ENCODE data around the gene ZNF101. TPM values are rescaled to one million over a fixed set of nuclear protein-coding genes. Genes with fewer than 3 reads are reported as not detected.

Gene ZNF101
- 7.9 and 10.7 TPM in 2 replicates for total RNA-seq

DNA sequence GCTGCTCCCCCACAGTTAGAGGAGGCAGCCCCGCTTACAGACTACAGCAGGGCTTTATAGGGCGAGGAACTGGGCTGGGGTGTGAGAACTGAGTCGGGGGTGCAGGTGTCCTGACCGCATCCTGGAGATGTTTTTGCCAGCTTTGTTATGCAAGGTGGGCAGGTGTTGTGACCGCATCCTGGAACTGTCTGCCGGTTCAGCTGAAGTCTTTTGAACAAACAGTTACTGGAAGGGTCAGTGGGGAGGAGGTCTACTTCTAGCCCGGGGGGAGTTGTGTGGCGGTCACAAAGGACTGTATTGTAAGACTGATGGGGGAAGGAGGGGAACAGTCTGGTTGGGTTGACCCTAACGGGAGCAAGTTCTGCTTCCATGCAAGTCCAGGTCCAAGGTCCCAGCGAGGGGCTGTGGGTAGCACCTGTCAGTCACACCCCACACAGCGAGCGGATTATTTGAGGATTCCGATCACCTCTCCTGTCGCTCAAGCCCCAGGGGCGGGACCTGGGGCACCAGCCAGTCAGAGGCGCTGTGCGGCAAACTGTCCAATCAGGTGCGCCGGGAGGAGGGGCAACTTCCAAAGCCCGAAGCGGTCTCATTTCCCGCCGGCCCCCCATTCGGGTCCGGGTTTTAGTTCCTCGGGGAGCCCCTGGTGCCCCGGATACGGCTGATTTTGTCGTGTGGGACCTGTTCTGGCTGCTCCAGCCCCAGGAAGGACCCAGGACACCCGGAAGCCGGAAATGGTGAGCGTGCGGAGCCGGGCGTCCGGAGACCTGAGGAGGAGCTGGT is at the start of gene ZNF101:
TSS of gene ZNF101 (plus strand) at position 610 of the 783 bp plus-strand sequence. CDS start at position 735, 125 bp downstream.

DNA sequence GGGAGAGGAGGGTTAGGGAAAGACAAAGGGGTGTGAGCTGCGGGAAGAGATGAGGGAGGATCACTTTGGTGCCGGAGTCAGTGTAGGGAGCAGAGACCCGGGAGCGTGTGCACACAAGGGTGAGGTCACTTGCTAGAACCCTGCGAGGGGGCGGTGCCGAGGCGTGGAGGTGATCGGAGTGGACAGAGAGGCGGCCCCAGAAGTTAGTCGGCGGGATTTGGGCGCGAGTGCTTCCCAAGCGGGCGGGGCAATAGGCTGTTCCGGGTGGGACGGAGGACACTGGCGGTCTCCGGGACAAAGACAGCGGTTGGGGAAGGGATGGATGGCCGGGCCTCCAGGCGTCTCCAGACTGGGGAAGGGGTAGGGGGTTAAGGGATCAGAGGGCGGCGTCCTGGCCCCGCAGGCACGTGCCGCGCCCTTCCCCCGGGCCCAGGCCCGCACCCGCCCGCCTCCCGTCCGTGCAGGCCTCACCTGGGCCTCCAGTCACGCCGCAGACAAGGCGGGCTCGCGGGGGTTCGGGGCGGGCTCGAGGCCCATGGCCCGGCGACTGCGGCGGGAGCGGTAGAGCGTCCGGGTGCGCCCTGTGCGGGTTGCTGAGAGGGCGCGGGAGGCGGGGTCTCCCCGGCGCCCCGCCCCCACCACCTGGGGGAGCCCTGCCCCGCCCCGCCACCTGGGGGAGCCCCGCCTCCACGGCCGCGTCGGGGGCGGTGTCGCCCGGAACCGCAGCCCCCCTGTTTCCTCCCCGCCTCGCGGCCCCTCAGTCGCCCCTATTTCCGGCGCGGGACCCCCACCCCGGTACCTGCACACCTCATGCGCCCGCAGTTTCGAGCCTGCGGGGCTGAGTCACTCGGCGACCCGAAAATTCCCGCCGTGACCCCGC is 40.8 kb upstream of the ZNF101 start, which contains the start of gene LPAR2:
TSS of gene LPAR2 (minus strand) at position 600 of the 880 bp plus-strand sequence. CDS start 945 bp downstream, outside the sequence.

GRCh38 chr19:19643158-19644053 is 25.2 kb upstream of the ZNF101 start, which contains the start of gene GMIP:
Gene GMIP (minus strand): TSS chr19:19643657. CDS start chr19:19643529, 128 bp downstream.

GRCh38 chr19:19663256-19664120 is 5.2 kb upstream of the ZNF101 start, which contains the start of gene ATP13A1:
Gene ATP13A1 (minus strand): TSS chr19:19663676. CDS start chr19:19663666, 10 bp downstream.

GRCh38 chr19:19732579-19733501 is 64.2 kb downstream of the ZNF101 start, which contains the start of gene ZNF14:
Gene ZNF14 (minus strand): TSS chr19:19733112. CDS start chr19:19732958, 154 bp downstream.

Other genes starting within 250 kb of the ZNF101 start
- gene TSSK6, start 153.3 kb upstream of the ZNF101 start, total RNA-seq, result 0.96 and 1.4 TPM in 2 replicates
- gene NDUFA13, start 152.6 kb upstream of the ZNF101 start, total RNA-seq, result 192 and 241 TPM in 2 replicates
- gene YJEFN3, start 139.9 kb upstream of the ZNF101 start, total RNA-seq, result 0.28 and 0.38 TPM in 2 replicates
- under 0.01 and 0.28 TPM in 2 replicates for gene CILP2, start 130.6 kb upstream of the ZNF101 start, total RNA-seq
- 0.19 and 0.56 TPM in 2 replicates for gene PBX4, start 50.2 kb upstream of the ZNF101 start, total RNA-seq
- 0.38 and 0.56 TPM in 2 replicates for gene LPAR2, start 40.6 kb upstream of the ZNF101 start, total RNA-seq
- gene GMIP, start 25.2 kb upstream of the ZNF101 start, total RNA-seq, result 3.7 and 6.5 TPM in 2 replicates
- 84.2 and 144 TPM in 2 replicates for gene ATP13A1, start 5.2 kb upstream of the ZNF101 start, total RNA-seq
- 5.9 and 8.7 TPM in 2 replicates for gene ZNF14, start 64.3 kb downstream of the ZNF101 start, total RNA-seq
- gene ZNF506, start 152.9 kb downstream of the ZNF101 start, total RNA-seq, result 7.7 and 15.2 TPM in 2 replicates
- 3.1 and 3.9 TPM in 2 replicates for gene ZNF253, start 197.0 kb downstream of the ZNF101 start, total RNA-seq
- gene ZNF93, start 232.1 kb downstream of the ZNF101 start, total RNA-seq, result 6.2 and 8.1 TPM in 2 replicates

All from regular cardiac myocyte (primary cell).